ENCODE results near the gene WHAMM. TPM values are rescaled to one million over a fixed set of nuclear protein-coding genes. Genes with fewer than 3 reads are reported as not detected.

Gene WHAMM
- total RNA-seq, 1 donor from 2014 or later, result 9.4 TPM

DNA sequence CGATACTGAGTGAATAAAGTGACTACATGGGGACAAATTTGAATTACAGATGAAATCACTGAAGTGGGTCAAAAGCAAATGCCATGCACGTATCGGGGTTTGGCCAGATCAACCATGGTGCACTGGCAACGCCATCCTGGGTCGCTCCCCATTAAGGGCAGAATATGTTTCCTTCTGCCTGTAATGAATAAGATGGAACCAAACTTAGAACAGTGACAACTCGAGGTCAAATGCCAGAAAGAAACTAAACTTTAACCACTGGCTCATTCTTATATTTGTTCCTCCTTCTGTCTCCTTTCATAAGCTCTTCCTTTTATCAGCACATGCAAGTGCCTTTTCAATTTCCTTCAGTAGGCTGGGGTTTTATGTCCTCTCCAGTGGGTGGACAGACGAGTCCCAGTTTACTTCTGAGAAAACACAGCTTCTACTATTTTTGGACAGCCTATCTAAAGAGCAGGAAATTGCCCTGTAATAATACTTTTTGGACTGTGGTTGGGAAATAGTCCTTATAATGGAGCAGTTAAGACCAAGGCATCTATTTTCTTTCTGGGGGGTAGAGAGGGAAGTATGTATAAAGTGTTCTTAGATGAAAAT is 61.4 kb downstream of the WHAMM start:
- H3K9ac ChIP-seq (ENCODE audit: low read length), result no peak overlapping the region
- no peaks in the 10 kb centered on the region for H3K27me3 ChIP-seq (ENCODE audit: insufficient read depth, low read length)
- H2AFZ ChIP-seq (ENCODE audit: low read depth, low read length), result no peak overlapping the region
- peaks cover 9% of the 10 kb centered on the region for H3K4me1 ChIP-seq (ENCODE audit: insufficient read depth, low read length)
- no peak for DNase-seq (ENCODE audit: low read depth)
- Mint-ChIP-seq H3K27ac (ENCODE audit: unreplicated experiment) (no peak overlapping the region), H3K4me3 (ENCODE audit: unreplicated experiment) (no peak overlapping the region), H3K4me1 (ENCODE audit: low read depth, unreplicated experiment) (peaks cover 12% of the 10 kb centered on the region), H3K36me3 (ENCODE audit: low read depth, unreplicated experiment) (peaks cover 16% of the 10 kb centered on the region), H3K27me3 (ENCODE audit: low read depth, unreplicated experiment) (peaks cover 2% of the 10 kb centered on the region), H3K9me3 (ENCODE audit: unreplicated experiment) (peaks cover 5% of the 10 kb centered on the region)
- H3K9me3 ChIP-seq (ENCODE audit: insufficient read depth, low read depth, low read length), result no peaks in the 10 kb centered on the region
- no peak for FAIRE-seq
- H3K36me3 ChIP-seq (ENCODE audit: insufficient read depth, low read length), result no peaks in the 10 kb centered on the region
- no peaks in the 10 kb centered on the region for H4K20me1 ChIP-seq (ENCODE audit: insufficient read depth, low read length)
- TF ChIP-seq EZH2 (IDR thresholded peaks at IDR 0.05; ENCODE audit: insufficient read depth, low read length), result no peak
- TF ChIP-seq, protein P1, sequence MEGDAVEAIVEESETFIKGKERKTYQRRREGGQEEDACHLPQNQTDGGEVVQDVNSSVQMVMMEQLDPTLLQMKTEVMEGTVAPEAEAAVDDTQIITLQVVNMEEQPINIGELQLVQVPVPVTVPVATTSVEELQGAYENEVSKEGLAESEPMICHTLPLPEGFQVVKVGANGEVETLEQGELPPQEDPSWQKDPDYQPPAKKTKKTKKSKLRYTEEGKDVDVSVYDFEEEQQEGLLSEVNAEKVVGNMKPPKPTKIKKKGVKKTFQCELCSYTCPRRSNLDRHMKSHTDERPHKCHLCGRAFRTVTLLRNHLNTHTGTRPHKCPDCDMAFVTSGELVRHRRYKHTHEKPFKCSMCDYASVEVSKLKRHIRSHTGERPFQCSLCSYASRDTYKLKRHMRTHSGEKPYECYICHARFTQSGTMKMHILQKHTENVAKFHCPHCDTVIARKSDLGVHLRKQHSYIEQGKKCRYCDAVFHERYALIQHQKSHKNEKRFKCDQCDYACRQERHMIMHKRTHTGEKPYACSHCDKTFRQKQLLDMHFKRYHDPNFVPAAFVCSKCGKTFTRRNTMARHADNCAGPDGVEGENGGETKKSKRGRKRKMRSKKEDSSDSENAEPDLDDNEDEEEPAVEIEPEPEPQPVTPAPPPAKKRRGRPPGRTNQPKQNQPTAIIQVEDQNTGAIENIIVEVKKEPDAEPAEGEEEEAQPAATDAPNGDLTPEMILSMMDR (IDR thresholded peaks at IDR 0.05; ENCODE audit: insufficient read depth, low read depth, low read length), result no peak
- no peak overlapping the region for H3K4me2 ChIP-seq (ENCODE audit: low read length)
- H3K27ac ChIP-seq (ENCODE audit: low read depth, low read length), result no peak overlapping the region
- H3K79me2 ChIP-seq (ENCODE audit: insufficient read depth, low read length), result no peaks in the 10 kb centered on the region
- no peak overlapping the region for H3K4me3 ChIP-seq (ENCODE audit: insufficient read depth, low read depth, low read length)

DNA sequence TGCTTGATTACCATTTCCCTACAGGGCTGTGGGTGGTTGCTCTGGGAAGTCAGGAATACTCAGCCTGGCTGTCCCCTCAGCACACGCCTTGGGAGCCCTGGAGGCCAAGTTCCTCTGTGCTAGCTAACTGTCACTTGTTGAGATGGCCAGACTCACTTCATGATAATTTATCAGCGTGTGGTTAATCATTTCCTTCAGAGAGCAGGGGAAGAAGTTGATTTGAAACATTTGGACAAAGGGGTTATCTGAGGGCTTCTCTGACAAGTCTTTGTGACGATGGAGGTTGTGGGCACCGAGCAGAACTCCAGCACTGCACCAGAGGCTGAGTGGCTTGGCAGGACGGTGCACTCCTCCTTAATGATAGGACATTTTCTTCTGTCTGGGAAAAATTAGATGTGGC is 61.9 kb downstream of the WHAMM start:
- Histone ChIP-seq H2AFZ (ENCODE audit: low read depth, low read length) (no peak overlapping the region), H3K4me3 (ENCODE audit: insufficient read depth, low read depth, low read length) (no peak overlapping the region), H3K27ac (ENCODE audit: low read depth, low read length) (no peak overlapping the region), H3K4me1 (ENCODE audit: insufficient read depth, low read length) (peaks cover 11% of the 10 kb centered on the region), H3K27me3 (ENCODE audit: insufficient read depth, low read length) (no peaks in the 10 kb centered on the region), H3K4me2 (ENCODE audit: low read length) (no peak overlapping the region), H3K36me3 (ENCODE audit: insufficient read depth, low read length) (no peaks in the 10 kb centered on the region), H3K9ac (ENCODE audit: low read length) (no peak overlapping the region), H4K20me1 (ENCODE audit: insufficient read depth, low read length) (no peaks in the 10 kb centered on the region), H3K79me2 (ENCODE audit: insufficient read depth, low read length) (no peaks in the 10 kb centered on the region), H3K9me3 (ENCODE audit: insufficient read depth, low read depth, low read length) (no peaks in the 10 kb centered on the region)
- H3K4me1 Mint-ChIP-seq (ENCODE audit: low read depth, unreplicated experiment), result peaks cover 13% of the 10 kb centered on the region
- H3K4me3 Mint-ChIP-seq (ENCODE audit: unreplicated experiment), result no peak overlapping the region
- no peak overlapping the region for H3K27ac Mint-ChIP-seq (ENCODE audit: unreplicated experiment)
- TF ChIP-seq, protein P1 (IDR thresholded peaks at IDR 0.05; ENCODE audit: insufficient read depth, low read depth, low read length), result no peak
- TF ChIP-seq EZH2 (IDR thresholded peaks at IDR 0.05; ENCODE audit: insufficient read depth, low read length), result no peak
- H3K36me3 Mint-ChIP-seq (ENCODE audit: low read depth, unreplicated experiment), result peaks cover 16% of the 10 kb centered on the region
- DNase-seq (ENCODE audit: low read depth) (no peak), FAIRE-seq (no peak)
- peaks cover 5% of the 10 kb centered on the region for H3K9me3 Mint-ChIP-seq (ENCODE audit: unreplicated experiment)
- peaks cover 2% of the 10 kb centered on the region for H3K27me3 Mint-ChIP-seq (ENCODE audit: low read depth, unreplicated experiment)

DNA sequence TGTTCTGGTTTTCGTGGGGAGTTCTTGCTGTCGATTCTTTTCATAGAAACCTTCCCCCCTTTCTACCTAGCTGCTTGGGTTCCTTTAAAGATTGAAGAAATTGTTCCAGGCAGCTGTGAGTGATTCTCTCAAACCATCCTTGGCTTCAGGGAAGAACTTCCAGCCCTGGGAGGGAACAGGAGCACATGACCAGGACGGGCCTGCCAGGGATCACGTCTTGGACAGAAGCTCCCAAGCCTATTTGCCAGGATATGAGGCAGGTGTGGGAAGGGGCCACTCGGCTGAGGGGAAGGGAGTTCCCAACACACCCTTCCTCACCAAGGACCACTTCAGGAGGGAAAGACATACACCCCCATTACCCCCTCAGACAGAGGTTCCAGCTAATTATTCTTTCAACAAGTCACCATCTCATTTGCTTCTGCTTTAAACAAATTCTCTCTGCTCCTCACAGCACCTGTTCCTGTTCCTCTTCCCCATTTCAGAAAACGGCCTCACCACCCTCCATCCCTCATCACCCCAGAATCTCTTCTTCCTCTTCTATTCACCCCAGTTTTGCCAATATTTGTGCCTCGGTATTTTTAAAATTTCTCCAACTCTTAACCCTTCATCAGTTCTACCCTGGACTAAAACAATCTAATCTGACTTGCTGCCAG is 62.5 kb downstream of the WHAMM start:
- no peak overlapping the region for H3K4me3 Mint-ChIP-seq (ENCODE audit: unreplicated experiment)
- H3K4me1 ChIP-seq (ENCODE audit: insufficient read depth, low read length), result peaks cover 11% of the 10 kb centered on the region
- peaks cover 16% of the 10 kb centered on the region for H3K36me3 Mint-ChIP-seq (ENCODE audit: low read depth, unreplicated experiment)
- peaks cover 2% of the 10 kb centered on the region for H3K27me3 Mint-ChIP-seq (ENCODE audit: low read depth, unreplicated experiment)
- no peak overlapping the region for H3K27ac Mint-ChIP-seq (ENCODE audit: unreplicated experiment)
- peaks cover 5% of the 10 kb centered on the region for H3K9me3 Mint-ChIP-seq (ENCODE audit: unreplicated experiment)
- DNase-seq (ENCODE audit: low read depth) (no peak), FAIRE-seq (no peak)
- H3K27me3 ChIP-seq (ENCODE audit: insufficient read depth, low read length), result no peaks in the 10 kb centered on the region
- TF ChIP-seq EZH2 (IDR thresholded peaks at IDR 0.05; ENCODE audit: insufficient read depth, low read length), result no peak
- TF ChIP-seq, protein P1 (IDR thresholded peaks at IDR 0.05; ENCODE audit: insufficient read depth, low read depth, low read length), result no peak
- H3K9ac ChIP-seq (ENCODE audit: low read length), result no peak overlapping the region
- no peaks in the 10 kb centered on the region for H3K79me2 ChIP-seq (ENCODE audit: insufficient read depth, low read length)
- no peaks in the 10 kb centered on the region for H3K36me3 ChIP-seq (ENCODE audit: insufficient read depth, low read length)
- H3K27ac ChIP-seq (ENCODE audit: low read depth, low read length), result no peak overlapping the region
- peaks cover 13% of the 10 kb centered on the region for H3K4me1 Mint-ChIP-seq (ENCODE audit: low read depth, unreplicated experiment)
- H3K9me3 ChIP-seq (ENCODE audit: insufficient read depth, low read depth, low read length), result no peaks in the 10 kb centered on the region
- H3K4me2 ChIP-seq (ENCODE audit: low read length), result no peak overlapping the region
- no peaks in the 10 kb centered on the region for H4K20me1 ChIP-seq (ENCODE audit: insufficient read depth, low read length)
- H2AFZ ChIP-seq (ENCODE audit: low read depth, low read length), result no peak overlapping the region
- H3K4me3 ChIP-seq (ENCODE audit: insufficient read depth, low read depth, low read length), result no peak overlapping the region

Data from astrocyte (in vitro differentiated cells and primary cell).